Measurements from ENCODE around the gene SRPRA.

The SRPRA gene

DNA sequence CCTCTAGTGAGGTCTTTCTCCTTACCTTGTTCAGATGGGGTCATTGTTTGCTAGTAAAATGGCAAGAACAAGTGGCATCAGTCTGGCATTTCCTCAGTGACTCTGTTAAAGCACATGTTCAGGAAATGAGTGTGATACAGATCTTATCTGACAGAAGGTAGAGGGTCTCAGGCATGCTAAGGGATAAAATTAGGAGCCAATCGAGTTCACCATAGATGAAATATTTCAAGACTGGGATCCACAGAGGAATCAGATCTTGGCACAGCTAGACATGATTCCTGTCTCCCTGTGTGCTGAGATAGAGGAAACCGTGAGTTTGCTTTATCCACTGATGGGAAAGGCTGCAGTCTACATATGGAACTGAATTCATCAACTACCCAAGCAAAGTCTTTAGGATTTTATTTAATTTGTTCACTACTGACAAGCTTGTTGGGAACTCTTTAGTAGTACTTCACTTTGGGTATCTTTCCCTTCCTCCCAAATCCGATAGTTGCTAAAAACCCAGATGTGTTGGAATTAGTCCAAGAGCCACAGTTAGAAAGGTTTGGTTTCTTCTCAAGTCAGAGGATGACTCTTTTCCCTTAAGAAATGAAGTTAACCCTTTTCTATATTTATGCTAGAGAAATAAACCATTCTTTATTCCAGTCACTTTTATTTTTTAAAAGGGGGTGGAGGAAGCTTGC is 38.7 kb downstream of the SRPRA start:
- no peak for DNase-seq (ENCODE audit: low spot score)

DNA sequence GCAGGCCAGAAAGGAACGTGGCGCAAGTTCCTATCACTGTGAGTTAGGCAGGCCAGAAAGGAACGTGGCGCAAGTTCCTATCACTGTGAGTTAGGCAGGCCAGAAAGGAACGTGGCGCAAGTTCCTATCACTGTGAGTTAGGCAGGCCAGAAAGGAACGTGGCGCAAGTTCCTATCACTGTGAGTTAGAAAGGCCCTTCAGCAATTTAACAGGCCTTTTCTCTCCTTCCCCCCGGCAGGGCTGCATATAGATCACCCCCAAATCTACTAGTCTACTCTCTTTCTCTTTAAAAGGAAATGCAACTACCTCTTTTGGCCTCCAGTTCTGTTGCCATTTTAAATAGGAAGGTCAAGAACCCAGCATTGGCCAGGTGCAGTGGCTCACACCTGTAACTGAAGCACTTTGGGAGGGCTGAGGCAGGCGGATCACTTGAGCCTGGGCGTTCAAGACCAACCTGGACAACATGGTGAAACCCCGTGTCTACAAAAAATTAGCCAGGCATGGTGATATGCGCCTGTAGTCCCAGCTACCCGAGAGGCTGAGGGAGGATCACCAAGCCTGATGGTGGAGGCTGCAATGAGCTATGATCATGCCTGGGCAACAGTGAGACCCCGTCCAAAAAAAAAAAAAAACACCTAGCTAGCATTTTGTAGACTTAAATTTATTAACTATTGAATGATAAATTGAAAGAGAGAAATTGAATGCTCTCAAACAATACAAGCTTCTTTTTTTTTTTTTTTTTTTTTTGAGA is 42.2 kb downstream of the SRPRA start:
- DNase-seq (ENCODE audit: low spot score), result no peak

DNA sequence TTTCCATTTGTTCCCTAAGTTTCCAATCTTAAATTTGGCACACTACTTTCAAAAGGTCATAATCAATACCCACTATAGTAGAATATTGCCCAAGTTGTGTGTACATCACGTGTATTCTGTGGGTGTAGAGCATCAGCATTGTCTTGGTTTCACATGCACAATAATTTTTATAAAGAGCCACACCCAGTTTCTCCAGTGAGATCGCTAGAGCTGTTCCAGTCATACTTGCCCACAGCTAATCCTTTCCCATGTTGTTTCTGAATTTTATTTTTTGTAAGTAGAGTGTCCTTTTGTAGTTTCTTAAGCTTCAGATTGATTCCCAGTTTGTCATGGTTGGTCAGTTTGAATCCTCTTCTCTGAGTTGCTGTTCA is 43.4 kb downstream of the SRPRA start:
- no peak for DNase-seq (ENCODE audit: low spot score)

DNA sequence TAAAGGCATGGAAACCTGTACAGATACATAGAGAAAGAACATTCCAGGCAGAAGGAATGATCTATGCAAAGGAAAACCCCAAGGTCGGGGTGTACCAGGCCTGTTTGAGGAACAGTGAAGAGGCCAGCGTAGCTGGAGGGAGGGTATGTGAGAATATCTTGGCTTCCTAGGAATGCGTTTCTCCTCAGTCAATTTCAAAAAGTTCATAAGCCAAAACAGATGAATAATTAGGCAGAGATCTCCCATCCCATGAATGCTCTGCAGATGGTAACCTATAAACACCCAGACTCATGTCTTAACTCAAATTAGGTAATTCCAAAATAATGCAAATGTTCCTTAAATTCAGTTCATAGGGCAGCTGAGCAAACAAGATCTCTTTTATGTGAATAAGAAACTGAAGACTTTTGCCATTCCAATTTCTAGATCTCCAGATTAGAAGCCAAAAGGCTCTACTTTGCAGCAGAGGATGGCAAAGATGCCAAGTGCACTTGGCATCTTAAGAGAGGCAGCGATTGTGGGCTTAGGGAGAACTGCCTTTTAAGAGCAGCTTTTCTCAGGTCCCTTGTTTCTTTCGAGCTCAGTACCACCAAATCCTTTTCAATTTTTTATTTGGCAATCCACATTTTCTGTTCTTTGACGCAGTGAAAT is 43.9 kb downstream of the SRPRA start:
- DNase-seq (ENCODE audit: low spot score), result no peak

DNA sequence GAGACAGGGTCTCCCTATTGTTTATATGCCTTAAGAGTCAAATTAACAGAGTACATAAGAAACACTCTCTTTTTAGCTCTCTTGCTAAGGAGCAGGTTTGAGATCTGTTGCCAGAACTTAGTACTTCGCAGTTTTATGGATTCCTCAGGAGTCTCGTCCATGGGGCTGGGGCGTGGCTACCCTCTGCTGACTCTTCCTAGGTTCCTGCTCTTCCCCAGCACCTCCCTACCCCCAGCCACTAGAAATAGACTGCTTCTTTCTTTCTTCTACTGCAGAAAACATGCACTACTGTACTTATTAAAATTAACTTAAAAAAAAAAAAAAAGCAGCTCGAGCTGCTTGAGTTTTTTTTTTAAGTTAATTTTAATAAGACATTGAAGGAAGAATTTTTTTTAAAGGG is 49.1 kb downstream of the SRPRA start:
- DNase-seq (ENCODE audit: low spot score), result no peak

DNA sequence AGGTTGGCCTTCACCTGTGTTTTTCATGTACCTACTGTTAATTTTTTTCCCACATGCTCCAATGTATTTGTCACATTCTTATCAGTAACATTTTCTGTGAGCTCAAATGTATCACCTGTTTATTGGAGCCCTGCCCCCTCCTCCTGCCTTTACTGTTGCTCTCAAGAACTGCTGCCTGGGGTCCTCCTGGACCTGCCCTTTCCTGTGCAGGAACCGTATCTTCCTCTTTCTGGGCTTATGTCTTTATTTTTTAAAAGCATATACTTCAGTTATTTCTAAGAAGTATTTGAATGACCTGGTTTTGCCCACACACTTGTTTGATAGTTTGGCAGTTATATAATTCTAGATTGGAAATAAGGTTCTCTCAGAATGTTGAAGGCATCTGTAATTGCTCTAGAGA is 51.2 kb downstream of the SRPRA start:
- DNase-seq (ENCODE audit: low spot score), result no peak

DNA sequence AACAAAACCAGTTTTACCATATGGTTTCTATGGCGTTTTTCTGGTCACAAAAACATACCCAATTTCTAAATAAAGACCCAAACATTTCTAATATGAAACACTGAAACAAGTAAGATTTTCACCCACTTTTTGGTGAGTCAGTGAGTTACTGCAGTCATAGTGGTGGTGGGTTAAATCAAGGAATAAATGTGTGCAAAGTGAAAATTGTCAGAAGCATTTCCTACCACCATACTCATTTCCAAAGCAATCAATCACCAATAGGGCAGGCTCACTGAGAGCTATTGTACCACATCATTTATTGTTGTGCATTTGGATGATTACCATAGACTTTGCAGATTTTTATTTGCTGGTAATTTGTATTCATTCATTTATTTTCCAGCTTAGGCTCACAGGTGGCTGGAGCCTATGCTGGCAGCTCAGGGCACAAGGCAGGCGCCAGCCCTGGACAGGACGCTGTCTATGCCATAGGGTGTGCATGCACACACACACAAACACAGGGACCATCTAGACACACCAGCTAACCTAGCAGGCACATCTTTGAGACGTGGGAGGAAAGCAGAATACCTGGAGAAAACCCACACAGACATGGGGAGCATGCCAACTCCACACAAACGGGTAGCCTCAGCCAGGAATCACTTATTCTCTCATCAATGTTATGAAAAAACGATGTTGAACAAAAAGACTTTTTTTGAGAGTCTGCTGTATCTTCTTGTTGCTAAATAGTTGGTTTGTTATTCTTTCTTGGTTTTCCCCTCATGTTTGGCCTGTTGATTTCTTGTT is 52.0 kb downstream of the SRPRA start:
- DNase-seq (ENCODE audit: low spot score), result no peak

DNA sequence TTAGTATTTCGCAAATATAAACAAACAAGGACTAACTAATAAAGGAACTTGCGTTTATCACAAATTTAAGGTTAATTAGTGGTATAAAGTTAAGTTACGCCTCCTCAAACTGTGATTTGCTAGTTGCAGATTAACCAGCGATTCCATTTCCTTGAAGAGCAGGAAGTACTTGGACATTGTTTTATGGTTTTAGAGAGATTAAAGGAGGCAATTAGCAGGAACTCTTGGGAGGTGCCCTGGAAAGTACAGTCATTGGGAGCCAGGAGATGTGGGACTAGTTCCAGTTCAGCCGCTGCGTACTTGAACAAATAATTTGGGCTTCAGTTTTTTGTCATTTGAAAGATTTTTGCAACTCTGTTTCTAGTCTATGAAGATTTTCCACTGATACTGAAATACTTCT is 53.9 kb downstream of the SRPRA start:
- DNase-seq (ENCODE audit: low spot score), result no peak

DNA sequence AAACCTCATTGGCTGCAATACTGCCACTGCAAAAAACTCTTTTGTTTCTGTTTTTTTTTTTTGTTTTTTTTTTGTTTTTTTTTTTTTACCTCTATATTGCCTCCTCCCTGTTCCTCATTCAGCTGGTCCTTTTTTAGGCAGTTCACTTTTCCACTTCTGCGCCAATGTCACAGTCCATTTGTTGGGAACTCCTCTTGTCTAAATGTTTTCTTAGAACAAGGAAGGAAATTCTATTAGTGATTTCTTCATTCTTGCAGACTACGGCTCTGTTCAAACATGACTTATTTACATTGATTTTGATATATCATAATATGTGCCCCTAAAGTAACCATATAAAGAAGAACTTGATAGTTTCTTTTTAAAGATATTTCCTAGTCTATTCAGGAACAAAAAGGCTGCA is 54.3 kb downstream of the SRPRA start:
- no peak for DNase-seq (ENCODE audit: low spot score)

Measured in D341Med (cell line).